Stimulated activated CD8-positive, alpha-beta memory T cell treated with anti-CD3 and anti-CD28 coated beads, Interleukin-7, amount 100 ng/mL, for 4 hours (primary cell): Measurements from ENCODE around the gene TTC3.
A peak's percentile ranks its signal among the peaks of the same experiment; 100 is the strongest.

Source experiments
- DNase-seq, 2 donors: peaks; one replicate each; pipeline ENCODE4 v3.0.0-alpha.2; 2020; ENCODE audit warnings: low read depth in 2 of 2

TTC3 gene

DNA sequence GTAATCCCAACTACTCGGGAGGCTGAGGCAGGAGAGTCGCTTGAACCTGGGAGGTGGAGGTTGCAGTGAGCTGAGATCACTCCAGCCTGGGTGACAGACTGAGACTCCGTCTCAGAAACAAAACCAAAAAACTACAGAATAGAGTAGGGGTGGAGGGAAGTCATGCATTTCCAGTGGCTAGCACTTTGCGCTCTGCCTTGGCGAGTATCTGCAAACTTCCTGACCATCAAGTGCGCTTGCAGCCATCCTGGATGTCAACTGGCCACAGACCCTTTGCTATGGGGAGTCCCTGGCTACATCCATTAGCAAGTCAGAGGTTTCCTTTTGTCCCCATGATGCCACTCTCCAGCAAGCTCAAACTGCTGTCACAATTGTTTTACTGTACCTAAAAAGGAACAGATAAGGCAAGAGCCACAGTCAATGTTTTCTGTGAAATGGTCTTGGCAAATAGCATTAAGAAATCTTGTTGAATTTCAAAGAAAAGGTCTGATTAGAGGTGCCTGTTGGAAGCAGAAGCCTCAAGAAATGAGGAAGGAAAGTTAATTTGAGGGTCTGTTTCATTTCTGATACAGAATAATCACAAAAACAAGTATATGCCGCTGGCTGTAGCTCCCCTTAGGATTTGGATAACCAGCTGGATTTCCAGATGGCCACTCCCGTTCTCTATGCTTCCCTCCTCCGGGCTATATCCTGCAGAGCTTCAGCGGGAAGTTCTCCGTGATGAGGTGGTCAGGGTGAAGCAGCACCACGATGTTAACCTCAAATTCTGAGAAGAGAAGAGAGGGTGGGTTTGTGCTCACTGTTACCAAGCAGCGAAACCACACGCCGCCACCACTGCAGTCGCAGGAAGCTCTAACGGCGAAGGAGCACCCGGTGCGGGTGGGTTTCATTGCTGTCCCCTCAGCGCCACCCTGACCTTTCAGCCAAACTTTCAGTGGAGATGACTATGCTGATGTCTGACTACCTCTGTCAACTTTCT lies 152.1 kb downstream of the TTC3 start:
- DNase-seq = peak in 1 of 2 donors; percentile 68

DNA sequence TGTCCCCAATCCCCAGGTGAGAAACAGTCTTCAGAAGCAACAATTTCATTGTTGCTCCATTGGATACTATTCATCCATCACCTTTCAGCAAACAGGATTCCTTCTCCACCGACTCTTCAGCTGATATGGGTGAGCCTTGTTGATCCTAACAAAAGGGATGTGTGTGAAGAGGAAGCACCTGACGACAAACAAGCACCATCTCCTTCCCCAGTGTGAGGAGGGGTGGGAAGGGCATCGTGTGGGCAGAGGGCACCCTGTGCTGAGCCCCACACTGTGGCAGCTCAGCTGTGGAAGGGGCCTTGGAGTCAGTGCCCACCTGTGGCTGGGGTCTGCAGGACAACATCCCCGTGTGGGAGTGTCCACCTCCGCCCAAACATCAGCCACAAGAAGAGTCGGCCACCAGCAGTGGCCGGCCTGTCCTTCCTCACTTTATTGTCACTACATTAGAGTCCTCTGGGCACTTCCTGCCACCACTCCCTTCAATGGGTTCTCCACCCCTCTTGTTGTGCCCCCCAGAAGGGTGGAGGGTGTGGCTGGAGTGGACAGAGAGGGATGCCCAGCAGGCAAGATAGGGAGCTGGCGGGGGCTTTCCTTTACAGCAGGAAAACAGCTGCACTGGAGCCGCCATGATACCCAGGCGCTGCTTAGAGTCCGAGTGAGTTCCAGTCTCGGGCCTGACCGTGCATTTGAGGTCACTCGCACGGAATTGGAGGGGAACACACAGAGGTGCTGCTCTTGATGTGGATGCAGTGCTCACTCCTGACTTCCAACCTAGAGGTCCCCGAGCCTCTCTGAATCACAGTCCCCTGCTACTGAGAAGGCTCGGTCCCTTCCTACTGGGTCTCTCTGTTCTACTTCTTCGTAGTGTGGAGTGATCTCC lies 153.2 kb downstream of the TTC3 start:
- DNase-seq = no peak

DNA sequence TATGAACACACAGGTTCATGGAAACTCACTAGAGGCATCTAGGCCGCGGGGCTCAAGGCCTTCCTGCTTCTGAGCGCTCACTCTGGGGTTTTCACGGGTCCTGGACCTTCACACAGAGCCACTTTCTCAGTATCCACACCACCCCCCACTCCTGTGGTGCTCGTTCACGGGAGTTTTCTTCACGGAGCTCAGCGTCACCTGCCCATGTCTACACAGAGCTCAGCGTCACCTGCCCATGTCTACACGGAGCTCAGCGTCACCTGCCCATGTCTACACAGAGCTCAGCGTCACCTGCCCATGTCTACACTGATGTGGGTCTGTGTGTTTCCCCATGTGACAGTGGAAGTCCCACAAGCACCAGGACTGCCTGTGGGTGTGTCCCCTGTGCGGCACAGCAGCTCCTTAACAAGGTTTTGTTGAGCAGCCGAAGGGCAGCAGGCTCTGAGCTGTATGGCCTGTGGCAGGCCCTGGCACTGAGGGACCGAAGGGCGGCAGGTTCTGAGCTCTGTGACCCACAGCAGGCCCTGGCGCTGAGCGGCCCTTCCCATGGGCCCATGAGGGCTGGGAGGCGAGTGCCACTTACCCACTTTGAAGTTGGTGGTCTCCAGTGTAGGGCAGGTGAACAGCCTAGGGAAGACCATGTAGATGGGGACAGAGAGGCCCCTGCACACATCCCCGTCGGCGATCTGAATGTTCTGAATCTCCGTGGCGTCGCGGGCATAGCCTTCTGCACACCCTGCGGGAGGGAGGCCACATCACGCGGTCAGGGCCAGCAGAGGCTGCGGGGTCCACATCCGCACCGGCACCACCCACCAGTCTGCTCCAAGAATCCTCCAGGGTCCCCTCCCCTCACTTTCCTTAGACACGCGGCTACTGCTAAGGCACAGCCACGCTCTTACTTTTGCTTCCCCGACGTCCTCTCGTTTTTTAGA lies 154.3 kb downstream of the TTC3 start:
- no peak for DNase-seq

DNA sequence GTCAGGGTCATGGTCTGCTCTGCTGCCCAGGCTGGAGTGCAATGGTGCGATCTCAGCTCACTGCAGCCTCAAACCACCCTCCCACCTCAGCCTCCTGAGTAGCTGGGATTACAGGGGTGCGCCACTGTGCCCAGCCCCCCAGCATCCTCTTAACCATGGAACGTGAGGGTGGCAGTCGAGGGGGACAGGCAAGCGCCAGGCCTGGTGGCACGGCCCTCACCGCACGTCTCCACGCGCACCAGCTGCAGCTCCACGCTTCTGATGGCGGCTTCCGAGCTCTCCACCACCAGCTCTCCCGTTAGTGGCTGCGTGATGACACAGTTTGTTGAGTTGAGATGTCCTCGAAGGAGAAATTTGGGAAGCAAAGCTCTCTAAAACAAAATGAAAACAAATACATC lies 154.9 kb downstream of the TTC3 start:
- DNase-seq = no peak

DNA sequence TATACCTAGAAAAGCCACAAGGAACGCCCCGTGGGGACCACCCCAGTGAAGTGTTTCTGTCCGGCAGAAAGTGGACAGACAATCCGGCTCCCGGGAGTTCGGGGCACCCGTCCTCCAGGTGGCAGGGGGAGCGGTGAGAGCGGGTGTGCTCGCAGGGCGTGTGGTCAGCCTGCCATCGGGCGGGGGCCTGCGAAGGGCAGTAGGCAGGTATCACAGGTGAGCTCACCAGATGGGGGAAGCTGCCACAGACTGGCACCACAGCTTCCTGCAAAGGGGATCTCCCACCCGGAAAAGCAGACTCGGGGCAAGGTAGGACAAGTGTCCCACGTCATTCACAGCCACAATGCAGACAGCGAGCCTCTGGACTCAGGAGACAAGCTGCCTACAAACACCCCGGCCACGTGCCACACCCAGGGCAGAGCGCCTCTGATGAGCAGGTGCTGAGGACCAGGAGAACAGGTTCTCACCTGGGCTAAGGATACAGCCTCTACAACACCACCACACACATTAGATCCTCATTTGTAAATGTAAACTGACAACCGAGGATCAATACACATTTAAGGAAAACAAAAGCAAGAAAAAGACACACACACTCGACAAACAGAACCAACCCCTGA lies 157.7 kb downstream of the TTC3 start:
- DNase-seq = no peak

DNA sequence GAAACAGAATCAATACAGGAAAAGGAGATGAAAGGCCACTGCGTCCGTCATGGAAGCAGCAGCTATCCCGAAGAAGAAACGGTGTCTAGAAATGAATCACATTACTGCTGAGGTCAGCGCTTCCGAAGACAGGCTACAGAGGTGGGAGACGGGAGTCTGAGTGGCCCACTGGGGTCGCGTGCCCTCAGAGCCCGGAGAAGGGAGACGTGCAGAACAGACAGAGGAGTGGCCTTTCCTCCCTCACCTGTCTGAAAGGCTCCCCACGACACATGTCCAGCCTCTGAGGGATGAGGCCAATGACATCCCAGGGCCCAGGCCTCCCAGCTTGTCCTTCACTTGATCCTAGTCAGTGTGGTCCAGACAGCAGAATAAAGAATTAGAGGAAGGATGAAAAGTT lies 158.2 kb downstream of the TTC3 start:
- DNase-seq = no peak

DNA sequence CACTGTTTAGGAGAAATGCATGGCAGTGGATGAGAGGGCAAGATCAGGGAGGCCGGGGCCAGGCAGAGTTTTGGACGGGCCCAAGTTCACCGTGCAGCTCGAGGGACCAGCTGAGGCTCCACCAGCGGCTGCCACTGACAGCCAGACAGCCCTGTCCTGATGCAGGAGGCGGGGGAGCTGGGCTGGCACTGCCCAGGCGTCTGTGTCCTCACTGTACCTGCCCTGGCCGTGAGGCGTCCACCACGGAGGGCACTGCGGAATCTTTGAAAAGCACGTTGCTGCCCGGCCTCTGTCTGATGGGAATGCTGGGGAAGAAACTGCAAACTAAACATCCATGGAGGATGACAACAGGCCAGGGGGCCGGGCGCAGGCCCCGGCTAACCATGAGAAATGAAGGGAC lies 158.6 kb downstream of the TTC3 start:
- DNase-seq = no peak

DNA sequence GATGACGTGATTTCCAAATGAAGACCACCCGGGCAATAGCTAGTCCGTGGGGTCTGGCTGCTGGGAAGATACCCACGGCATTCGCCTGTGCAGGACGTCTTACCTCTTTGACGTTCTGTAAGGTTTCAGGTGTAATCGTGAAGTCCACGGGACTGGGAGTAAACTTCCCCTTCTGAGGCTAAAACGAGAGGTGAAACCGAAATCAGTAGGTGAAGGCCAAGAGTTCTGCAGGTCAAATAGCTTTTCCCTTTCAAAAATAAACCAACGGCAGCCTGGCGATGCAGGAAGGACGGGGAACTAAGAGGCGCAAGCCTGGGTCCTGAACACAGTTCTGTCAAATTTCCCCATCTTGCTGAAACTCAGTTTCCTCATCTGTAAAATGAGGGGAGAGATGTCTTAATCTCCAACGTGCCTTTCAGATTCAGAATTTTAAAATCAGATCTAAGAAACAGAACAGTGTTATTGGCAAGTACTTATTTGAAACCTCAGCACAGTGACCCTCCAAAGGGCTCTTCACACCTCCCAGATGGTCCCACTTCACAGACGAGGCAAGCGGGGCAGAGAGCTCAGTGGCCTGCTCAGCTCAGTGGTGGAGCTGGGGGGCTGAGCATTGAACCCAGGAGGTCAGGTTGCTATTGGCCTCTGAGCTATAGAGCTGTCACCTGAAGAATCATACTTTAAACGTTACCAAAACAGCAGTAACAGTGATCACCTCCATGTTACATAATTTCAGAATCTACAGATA lies 159.4 kb downstream of the TTC3 start:
- no peak for DNase-seq

DNA sequence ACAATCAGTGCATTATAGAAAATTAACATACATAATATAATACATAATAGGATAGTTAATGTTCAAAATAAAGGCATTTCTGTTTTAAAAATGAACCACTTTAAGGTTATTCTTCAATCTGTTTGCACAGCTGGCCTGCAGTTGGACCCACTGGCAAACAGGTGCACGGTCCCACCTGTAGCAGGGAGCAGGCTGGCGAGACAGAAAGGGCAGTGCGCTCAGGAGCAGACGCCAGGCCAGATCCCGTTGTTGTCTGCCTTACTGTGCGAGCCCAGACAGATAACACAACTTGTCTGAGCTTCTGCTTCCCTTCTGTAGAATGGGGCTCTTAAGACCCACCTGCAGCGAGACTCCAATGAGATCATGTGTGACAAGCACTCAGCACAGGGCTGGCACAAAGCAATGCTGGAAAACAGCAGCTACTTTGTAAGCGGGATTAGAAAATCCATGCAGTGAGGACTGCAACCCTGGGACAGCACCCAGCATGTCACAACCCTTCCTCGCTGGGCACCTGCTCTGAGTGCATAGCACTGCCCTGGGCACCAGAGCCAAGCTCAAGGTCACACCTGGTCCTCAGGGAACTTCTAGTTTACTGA lies 160.6 kb downstream of the TTC3 start:
- DNase-seq = no peak

DNA sequence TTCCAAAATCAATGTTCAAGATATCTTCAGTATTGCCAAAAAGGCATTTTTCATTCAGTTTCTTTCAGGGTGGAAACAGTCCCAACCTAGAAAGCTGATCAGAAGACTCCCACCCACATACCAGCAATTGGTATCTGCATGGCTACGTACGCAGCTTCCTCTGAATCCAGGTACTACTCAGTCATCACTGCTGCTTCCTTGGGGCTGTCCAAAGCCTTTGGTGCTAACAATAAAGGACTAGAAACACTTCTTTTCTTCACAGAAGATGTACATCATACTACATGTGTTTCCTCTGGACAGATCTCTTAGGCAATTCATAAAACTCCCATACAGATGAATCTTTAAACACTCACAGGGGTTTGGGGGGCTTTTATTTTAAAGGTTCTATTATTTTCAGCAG lies 164.3 kb downstream of the TTC3 start:
- no peak for DNase-seq

DNA sequence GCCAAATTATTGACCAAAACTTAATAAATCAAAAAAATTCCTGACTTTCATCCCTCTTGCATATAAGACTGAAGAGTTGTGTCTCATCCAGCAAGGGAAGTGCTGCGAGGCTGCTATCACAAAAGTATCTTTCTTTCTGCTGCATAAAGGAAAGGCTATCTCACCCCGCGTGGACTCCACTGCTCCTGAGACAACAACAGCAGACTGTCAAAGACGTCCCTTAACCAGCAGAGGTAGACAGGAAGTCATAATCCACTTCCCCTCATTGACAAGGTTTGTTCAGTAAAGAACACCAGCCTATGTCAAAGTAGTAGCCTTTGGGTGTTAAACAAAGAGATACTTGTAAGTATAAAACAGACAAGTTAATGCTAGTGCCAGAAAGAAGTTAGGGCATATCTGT lies 164.7 kb downstream of the TTC3 start:
- DNase-seq = no peak

DNA sequence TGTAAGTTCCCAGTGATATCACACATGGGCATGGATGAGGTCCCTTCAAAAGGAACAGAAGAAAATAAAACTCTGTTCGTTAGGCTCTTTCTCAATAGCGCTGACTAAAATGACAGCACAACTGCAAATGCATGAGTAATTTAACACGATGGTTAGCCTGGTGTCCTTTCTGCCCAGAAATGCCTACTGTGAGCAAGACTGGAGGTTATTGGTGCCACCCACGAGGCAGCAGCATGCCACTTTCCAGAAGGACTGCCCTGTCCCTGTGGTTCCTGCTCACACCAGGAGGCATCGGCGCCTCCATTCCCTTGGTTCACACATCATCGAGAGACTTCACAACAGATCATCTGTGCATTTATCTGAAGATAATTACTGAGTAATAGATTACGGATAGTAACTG lies 167.9 kb downstream of the TTC3 start:
- DNase-seq = no peak

DNA sequence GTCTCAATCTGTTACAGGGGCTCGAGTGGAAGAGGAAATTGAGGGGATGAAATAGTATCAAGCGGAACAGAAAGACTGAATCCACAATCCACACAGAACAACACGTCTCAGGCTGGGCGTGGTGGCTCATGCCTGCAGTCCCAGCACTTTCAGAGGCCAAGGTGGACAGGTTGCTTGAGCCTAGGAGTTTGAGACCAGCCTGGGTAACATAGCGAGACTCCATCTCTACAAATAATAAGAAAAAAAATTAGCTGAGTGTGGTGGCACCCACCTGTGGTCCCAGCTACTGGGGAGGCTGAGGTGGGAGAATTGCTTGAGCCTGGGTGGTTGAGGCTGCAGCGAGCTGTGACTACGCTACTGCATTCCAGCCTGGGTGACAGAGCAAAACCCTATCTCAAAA lies 168.4 kb downstream of the TTC3 start:
- DNase-seq = no peak

DNA sequence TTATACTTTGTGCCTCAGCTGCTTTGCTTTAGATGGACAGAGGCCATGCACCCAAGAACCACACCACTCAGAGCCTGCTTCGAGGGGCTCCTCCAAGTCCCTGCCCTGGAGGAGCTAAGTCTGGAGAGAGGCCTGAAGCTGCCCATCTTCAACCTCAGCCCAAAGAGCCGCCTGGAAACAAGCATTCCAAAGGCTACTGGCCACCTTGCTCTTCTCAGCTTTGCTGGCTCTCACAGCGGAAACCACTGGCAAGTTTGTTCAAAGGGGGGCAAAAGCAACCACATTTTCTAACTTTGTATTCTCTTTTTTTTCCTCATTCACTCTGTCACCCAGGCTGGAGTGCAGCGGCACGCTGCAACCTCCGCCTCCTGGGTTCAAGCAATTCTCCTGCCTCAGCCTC lies 170.9 kb downstream of the TTC3 start:
- no peak for DNase-seq

DNA sequence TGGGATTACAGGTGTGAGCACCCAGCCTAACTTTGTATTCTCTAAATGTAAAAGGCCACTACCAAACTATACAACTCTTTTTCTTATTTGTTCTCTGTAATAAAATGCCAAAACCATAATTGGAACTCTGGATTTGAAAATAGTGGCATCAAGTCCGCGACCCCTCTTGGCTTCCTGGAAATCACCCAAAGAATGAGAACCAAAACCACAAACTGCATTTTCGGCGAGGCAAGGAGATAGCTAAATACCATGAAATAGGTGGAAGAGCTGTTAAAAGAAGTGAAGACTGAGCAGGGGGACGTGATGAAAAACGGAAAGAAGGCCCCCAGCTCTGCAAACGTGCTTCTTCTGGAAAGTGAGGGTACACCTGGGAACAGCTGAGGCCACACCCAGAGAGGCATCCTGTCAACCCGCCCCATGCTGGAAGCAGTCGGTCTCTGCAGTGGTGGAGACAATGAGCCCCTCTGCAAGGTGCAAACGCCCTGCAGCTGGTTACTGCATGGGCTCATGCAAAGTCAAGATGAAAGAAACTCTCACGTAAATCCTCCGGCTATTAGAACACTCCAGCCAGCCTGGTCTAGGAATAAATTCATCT lies 171.5 kb downstream of the TTC3 start:
- no peak for DNase-seq

DNA sequence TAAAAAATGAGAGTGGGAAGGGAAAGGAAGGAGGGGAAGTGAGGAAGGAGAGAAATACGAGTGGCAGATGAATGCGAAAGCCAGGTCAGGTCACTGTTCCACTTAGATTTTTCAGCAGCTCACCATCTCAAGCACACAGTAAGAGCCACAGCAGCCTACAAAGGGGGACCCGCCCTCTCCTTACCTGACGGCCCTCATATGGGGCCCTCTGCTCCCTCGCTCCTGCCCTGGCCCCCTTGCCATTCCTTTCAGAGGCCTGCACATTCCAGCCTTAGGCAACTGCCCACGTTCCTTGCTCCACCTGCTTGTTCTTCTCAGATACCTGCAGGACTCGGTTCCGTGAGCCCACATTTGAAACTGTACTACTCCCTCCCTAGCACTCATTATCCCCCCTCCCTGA lies 172.1 kb downstream of the TTC3 start:
- DNase-seq = no peak

DNA sequence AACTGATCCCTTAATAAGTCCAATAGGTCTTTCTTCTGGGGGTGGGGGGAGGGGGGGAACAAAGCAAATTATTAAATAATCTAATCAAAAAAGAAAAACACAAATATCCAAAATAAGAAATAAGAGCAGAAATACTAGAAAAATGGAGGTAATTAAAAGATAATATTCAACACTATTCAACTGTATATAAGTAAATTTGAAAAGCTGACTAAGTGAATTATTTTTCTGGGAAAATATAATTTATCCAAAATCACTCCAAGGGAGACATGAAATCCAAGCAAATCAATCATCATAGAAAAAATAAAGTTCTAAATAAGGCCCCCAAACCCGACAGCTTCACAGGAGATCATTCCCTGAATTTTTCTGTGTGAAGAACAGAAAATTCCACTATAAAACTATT lies 175.2 kb downstream of the TTC3 start:
- DNase-seq = no peak

DNA sequence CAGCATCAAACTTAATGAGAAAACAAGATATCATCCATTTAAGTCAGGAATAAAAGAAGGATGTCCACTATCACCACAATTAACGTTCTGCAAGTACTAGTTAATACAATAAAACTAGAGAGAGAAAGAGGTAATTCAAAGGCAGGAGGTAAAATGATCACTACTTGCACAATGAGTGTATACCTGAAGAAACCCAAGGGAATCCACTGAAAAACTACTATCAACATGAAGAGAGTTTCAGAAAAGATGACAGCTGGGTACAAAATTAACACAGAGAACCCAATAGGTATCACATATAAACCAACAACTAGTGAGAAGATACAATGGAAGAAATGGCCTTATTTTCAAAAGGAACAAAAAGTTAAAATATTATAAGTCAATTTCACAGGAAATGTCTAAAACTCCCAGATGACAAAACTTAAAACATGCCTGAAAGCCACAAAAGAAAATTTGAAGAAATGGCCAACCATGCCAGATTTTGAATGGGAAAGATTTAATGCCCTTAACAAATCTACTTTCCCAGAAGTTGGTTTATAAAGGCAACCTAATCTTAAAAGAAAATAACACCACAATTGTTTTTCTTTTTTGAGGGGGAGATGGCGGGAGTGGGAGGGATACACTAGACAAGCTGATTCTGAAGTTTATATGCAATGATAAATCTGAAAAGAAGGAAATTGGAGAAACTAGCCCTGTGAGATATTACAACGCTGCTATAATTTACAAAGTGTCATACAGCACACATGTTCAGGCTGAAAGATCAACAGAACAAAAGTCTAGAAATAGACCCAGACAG lies 176.3 kb downstream of the TTC3 start:
- no peak for DNase-seq

DNA sequence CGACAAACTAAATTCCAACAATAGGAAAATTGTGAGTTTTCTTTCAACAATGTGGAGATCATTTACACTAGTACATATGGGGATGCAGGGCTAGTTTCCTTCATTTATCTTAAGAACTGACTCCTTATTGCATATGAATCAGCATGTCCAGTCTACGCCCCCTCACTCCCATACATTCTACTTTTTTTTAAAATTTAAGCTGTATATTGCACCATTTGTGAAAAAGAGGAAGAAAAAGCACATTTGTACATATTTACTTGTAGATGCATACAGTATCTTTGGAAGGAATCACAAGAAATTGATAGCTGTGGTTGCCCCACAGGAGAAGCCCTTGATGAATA lies 178.2 kb downstream of the TTC3 start:
- no peak for DNase-seq
